Endothelial cell of umbilical vein (primary cell): ENCODE data around the gene KIF26B.

Experiments
- CTCF ChIP-seq, 2 donors: IDR thresholded peaks; 1 replicate in 1 of 2; 2 replicates in 1 of 2; pipeline ENCODE4 v1.5.1; 2011; ENCODE audit warnings: low read length in 2 of 2, mild to moderate bottlenecking in 2 of 2, moderate library complexity in 2 of 2, control low read depth in 1 of 2, inconsistent platforms in 1 of 2, low read depth in 1 of 2; ENCODE audit not compliant: insufficient read depth in 1 of 2; ENCODE audit errors: extremely low read depth in 1 of 2
- EZH2 ChIP-seq: IDR thresholded peaks from 2 replicates; pipeline ENCODE4 v1.6.1; 2012; ENCODE audit warnings: borderline replicate concordance, low read depth, mild to moderate bottlenecking, moderate library complexity, low read length, inconsistent platforms; ENCODE audit not compliant: severe bottlenecking
- FOS ChIP-seq: IDR thresholded peaks from 2 replicates; pipeline ENCODE4 v1.6.1; 2011; ENCODE audit warnings: mild to moderate bottlenecking, low read length, moderate library complexity, borderline replicate concordance; ENCODE audit not compliant: insufficient read depth
- GATA2 ChIP-seq: IDR thresholded peaks from 2 replicates; pipeline ENCODE4 v1.7.0; 2011; ENCODE audit warnings: low read depth, mild to moderate bottlenecking, moderate library complexity, mixed read lengths, low read length; ENCODE audit not compliant: insufficient read length, insufficient read depth
- JUN ChIP-seq: IDR thresholded peaks from 2 replicates; pipeline ENCODE4 v1.6.1; 2011; ENCODE audit warnings: borderline replicate concordance, low read depth; ENCODE audit not compliant: insufficient read length, insufficient read depth
- MAX ChIP-seq: IDR thresholded peaks from 2 replicates; pipeline ENCODE4 v1.6.1; 2011; ENCODE audit not compliant: insufficient read depth, insufficient read length
- MYC ChIP-seq: IDR thresholded peaks from one replicate; pipeline ENCODE4 v1.6.1; 2011; ENCODE audit warnings: mild to moderate bottlenecking, low read depth, low read length
- POLR2A ChIP-seq: IDR thresholded peaks from 2 replicates; pipeline ENCODE4 v1.6.1; 2012; ENCODE audit warnings: low read depth, mild to moderate bottlenecking, control low read depth, low read length
- POLR2AphosphoS5 ChIP-seq: IDR thresholded peaks from 2 replicates; pipeline ENCODE4 v1.6.1; 2012; ENCODE audit warnings: low read depth, mild to moderate bottlenecking, control low read depth, low read length, moderate library complexity; ENCODE audit not compliant: insufficient read depth

GRCh38 chr1:245110406-245110805 lies 44.4 kb upstream of the KIF26B start:
- TF ChIP-seq CTCF (IDR thresholded peaks at IDR 0.05; ENCODE audit: extremely low read depth in 1 of 2, insufficient read depth in 1 of 2, low read depth in 1 of 2, low read length in 2 of 2) (no peak), FOS (no peak), POLR2AphosphoS5 (no peak), EZH2 (no peak), MAX (no peak), POLR2A (no peak), MYC (no peak), GATA2 (no peak), JUN (no peak)
